HK-2 (cell line): ENCODE results near the gene ATOSB.
A peak's percentile ranks its signal among the peaks of the same experiment; 100 is the strongest.

Experiments used
- DNase-seq: peaks from one replicate; pipeline ENCODE4 v3.0.0-alpha.2; 2018; ENCODE audit not compliant: unreplicated experiment

ATOSB gene

DNA sequence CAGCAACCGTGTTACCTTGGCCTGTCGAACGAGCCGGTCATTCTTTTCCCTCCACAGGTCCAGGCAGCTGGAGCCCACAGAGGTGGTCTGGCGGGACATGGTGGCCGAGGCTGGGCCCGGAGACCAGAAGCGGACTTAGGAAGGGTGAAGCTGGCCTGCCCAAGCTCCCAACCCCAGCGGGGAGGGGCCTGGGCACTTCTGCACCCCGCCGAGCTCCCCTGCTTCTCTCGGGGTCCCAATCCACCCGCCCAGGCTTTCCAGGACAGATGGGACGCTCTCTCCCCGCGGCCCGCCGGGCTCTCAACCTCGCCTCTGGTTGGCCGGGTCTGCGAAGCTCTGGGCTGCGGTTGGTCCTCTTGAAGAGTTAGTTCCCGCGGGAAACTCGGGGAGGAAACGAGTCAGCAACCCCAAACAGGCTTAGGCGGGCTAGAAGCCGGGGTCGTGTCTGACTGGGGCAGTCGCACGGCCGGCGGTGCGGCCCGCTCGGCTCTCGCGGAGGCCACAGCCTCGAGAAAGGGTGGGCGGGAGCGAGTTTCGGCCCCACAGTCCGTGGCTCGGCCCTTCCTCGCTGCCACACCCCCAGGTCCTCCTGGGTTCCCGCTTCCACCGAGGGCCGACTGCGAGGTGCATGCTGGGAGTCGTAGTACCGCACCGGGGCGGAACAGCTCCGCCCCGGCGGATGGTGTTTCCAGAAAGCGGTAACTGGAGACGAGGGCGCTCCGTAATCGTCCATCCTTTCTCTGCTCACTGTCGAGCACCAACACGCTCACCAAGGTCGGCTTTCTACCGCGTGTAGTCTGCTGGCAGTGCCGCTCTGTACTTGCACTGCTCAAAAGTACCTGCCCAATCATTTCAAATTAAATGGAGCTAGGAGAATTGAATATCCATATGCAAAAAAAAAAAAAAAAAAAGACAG, 36.0 kb downstream of the ATOSB start, which contains the start of gene FANCG:
Gene FANCG (minus strand): TSS at position 517 of the 916 bp plus-strand sequence. CDS start 418 bp downstream, at position 99.
- DNase-seq = peak; percentile 84

DNA sequence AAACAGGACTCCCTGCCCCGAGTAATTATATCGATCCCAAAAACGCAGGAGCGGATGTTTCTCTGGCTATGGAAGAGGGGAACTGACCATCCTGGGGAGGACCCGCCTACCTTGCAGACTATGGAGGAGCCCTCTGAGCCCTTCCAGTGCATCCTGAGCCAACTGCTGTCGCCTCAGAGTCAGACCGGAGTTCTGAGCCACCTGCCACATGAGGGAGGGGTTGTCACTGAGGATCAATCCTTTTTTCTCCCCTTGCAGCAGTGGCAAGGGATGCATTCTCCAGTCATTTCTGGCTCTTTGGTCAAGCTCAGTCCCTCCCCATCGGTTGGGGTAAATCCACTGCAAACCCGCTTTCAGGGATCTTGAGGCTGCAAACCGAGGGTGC, 36.6 kb downstream of the ATOSB start:
- DNase-seq = no peak

DNA sequence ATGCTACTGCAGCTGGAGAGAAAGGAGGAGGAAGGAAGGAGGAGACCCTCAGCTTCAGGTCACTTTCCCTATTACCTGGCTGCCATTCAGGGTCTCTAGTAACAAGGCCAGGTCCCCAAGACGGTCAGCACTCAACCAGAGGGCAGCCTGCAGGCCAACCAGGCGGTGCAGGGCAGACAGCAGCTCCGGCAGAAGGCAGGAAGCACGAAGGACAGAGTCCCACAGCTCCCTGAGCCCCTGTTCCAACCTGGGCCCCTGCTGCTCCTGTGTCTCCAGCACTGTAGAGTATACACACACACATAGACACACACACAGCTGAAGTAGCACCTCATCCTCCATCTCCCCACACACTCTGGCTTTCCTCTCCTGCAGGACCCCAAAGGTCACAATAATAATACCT, 37.6 kb downstream of the ATOSB start:
- DNase-seq = no peak

DNA sequence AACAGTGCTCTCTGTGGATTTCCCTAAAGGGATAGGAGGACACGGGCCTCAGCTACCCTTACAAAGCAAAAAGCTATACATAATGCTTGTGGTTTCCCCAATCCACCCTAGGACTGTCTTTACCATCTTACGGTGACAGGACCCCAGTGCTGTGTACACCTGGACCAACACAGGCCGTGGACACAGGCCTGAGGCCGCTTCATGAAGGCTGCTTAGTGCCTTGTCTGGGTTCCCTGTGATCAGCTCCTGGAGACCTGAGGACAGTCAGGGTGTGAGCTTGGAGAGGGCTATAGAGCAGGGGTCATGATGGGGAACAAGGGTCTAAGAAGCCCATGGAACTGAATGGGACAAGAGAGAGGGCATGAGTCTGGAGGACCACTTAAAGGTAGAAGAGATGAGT, 38.8 kb downstream of the ATOSB start:
- no peak for DNase-seq

DNA sequence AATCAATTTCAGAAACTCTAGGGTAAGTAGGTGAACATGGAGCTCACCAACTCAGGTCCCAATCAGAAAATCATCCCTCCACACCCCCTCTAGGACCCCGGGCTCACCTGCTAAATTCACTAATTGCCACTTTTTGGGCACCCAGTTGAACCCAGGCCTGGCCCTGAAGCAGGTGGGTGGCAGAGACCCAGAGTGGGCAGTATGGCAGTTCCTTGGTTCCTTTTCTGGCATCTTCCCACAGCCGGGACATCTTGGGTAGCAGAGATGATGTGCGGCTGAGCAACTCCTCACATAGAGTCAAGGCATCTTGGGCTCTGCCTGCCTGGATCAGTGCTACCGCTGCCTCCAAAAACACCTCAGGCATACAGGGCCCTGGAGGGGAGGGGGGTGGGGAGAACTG, 40.3 kb downstream of the ATOSB start:
- no peak for DNase-seq

DNA sequence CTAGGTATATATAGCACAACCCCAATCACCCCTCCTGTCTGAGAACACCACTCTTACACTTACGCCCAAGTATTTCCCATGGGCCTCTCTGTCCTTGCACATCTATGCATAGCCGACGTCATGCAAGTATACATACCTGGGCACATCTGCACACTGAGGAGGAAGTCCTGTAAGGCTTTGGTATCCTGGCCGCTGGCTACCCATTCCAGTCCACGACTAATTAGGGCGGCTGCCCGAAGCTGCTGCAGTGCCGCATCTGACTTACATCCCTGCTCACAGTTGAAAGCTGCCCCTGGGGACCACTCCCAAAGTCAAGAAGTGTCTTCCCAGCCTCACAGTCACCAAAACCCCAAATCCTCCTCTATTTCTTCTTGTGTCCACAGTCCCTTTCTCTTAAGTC, 40.9 kb downstream of the ATOSB start:
- no peak for DNase-seq

DNA sequence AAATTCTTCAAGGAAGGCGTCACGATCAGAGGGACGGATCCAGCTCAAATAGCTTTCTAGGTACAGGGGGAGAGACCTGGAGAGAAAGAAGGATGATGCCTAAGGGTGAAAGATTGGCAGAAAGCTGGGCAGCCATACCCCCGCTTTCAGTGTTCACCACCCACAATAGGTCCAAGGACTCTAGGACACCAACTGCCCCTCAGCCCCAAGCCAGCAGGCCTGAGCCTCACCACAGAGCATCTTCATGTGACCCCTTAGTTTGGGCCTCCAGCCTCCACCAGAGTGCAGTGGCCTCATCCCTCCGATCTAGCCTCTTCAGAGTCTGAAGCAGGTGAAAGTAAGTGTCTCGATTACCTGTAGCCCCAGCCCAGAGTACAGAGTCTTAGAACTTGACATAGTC, 41.5 kb downstream of the ATOSB start:
- DNase-seq = no peak

DNA sequence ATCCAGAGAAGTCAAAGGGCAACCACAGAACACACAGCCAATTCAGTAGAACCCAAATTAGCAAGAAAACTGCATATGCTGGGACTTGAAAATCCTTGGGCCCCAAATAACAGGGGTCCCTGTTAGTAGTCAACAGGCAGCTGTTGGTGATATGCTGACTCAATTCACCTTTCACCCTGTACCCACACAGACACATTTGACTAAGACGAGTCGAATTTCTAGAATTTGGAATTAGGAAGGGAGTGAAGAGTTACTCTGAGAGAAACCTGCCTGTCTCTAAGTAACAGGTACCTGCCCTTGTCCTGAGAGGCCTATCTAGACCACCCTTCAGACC, 42.4 kb downstream of the ATOSB start:
- DNase-seq = no peak

DNA sequence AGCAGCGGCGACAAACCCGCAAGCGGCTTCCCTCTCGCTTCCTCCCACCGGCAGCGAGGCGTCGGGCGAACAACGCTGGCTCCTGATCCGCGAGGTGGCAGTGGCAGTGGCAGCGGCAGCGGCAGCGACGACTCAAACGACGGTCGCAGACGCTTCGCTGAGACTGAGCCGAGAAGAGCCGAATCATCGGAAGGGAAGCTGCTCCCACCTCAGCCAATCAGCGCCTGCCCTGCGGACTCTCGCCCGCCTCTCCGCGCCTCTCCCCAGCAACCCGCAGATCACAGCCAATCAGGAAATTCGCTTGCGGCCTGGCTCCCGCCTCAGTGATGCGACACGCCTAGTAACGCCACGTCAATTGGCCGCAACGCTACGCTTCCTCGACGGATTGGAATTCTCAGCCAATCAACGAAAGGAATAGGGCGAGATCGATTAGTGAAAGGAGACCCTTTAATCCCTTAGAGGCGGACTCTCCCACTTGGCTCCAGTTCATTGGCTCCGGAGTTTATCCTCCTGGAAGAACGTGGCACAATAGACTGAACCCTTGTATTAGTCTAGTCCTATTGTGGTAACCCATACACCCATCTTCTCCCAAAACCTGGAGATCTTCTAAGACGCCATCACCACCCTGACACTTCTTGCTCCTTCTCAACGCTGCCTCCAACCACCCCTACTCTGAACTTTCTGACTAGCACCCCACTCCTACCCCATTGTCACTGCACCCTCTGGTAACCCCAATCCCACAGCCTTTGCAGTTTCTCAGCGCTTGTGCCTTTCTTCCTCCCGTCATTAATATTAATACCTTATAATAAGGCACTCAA, 43.0 kb downstream of the ATOSB start, which contains the start of gene VCP:
Gene VCP (minus strand): TSS at position 165 of the 818 bp plus-strand sequence. CDS start 272 bp downstream, outside the sequence.
- DNase-seq = peak; percentile 96

DNA sequence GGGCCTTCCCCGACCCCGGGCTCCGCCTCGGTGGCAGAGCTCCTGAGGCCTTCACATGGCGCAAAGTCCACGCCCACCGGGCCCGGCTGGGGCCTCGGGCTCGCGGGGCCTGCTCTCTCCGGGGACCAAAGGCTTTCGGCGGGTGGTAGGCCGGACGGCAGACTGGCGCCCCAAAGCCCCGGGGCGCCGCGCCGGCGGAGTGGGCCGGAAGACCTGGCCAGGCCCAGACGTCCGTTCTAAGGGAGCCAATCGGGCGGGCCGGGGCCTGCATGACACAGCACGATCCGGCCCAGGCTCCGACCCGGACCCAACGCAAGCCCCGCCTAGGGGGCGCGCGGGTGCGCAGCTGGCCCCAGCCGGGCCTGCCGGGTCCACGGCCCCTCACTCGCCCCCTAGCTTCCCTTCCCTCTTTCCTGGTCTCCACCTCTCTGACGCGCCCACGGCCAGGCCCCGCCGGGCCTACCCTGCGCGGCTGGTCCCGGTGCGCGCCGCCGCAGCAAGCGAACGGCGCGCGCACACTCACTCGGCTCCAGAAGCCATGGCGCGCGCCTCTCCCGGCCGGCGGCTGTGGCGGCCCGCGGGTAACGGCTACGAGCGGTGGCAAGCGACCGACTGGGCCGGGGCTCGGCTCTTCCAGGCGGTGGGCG, 43.7 kb downstream of the ATOSB start:
- DNase-seq = peak; percentile 75

DNA sequence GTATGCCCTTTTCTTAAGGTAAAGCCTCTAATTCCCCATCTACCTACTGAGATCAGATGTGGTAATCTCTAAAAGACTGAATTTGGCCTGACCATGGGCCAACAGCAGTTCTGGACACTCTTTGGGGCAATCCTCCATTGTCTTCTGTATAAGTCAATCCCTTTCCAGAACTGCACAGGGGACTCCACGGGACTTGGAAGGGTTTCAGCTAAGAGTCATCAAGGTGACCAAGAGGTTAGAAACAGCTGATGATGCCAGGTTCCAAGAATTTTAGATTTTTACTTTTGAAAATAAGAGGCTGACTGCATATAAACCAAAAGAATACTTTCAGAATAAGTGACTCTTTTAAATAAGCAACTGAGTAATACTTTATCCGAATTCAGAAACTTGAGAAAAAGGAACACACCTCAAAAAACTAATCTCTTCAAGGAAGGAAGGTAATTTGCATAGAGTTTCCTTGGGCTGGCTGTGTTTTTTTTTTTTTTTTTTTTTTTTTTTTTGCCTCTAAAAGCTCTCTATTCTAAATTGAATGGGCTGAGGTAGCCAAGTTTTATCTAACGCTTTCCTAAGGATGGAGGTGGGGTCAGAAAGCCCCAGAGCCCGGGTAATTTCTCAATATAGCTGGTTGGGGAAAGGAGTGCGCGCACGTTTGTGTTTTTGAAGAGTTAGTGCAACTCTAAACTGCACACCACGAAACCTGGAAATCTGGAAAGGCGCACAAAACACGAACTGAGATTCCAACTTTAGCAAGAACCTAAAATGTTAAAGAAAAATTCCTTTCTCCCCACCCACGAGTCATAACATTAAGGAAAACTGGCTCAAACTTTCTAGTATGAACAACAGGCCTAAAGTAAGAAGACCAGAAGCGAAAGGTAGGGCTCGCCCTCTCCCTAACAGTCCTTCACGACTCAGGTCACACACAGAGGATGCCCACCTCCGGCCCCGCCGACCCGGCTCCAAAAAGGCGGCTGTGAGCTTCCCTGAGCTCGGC, 44.5 kb downstream of the ATOSB start:
- no peak for DNase-seq

DNA sequence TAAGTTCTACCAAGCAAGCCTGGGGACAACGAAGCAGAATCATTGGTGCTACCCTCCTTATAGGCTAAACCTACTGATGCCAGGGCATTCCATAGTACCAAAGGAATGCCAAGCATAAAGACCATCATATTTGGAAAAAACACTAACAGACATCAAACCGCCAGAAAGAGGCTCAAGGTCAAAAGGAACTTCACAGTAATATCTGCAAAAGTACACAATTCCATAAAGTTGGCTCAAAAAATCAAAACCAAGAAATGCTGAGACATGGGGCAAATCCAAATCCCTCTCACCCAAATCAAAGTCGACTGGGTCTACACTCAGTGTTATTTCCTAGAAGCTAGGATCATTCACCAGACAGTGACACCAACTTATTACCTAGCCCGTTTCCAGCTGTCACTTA, 46.6 kb downstream of the ATOSB start:
- DNase-seq = no peak

DNA sequence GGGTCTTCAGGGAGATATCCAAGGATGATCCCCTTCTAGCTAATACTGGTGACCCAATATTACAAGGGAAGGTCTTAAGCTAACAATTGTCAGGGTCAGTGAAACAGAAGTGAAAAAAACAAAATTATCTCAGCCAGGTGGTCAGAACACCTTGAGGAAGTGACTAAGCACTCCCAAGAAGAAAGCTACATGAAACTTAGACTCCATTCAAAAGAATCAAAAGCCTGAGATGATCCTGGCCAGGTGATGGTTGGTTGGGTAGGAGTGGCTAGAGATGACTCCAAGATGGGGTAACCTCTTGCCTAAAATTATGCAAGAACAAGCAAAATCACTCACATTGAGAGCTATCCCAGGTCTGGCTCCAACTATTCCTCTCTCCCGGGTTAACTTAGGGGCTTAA, 48.6 kb downstream of the ATOSB start:
- DNase-seq = no peak

DNA sequence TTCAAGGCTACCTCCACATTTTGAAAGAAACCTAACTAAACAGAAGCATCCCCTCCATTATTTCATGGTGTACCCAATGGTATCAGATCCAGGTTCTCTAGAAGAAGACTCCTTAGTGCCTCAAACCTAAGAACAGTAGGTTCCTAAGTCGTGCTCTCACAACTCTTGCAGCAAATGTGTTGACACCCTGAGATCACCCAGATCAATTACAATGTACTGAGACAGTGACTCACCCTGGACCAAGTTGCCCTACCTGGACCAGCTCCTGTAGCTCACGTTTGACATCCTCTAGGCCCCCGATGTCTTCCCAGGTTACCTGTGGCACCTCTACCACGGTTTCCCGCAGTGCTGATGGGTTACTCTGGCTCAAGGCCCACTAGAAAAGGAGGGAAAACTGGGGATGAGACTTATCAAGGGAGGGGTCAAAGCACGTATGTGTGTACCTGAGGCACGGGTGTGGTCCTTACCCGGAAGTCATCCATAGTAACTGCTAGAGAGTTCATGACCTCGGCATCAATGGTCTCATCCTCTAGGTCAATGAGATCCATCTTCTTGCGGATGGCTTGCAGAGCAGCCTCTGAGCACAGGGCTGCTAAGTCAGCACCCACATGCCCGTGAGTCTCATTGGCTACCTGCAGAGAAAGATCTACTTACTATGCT, 55.0 kb downstream of the ATOSB start:
- DNase-seq = no peak

DNA sequence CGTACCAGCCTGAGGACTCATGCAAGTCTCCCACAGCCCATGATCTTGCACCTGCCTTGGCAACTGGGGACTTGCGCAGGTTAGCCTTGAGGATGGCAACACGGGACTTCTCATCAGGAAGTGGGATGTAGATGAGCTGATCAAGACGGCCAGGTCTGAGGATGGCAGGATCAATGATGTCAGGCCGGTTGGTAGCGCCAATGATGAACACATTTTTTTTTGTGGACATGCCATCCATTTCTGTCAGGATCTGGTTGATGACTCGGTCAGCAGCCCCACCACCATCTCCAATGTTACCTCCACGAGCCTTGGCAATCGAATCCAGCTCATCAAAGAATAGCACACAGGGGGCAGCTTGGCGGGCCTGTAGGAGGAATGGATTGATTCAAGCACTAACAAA, 56.2 kb downstream of the ATOSB start:
- no peak for DNase-seq

DNA sequence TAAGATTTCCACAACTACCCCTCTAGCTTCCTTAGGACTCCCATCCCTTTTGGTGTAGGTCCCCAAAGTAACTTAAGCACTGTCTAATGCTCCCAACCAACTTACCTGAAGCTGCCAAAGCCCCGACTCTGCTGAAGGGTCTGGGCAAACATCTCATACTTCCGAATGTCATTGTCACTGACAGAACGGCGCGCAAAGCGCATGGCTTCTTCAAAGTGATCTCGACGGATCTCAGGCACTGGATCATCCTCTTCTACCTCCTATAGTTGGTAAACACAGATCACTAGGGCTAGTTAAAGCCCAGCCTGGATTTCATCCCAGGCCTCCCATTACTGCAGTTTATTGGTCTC, 58.4 kb downstream of the ATOSB start:
- no peak for DNase-seq

DNA sequence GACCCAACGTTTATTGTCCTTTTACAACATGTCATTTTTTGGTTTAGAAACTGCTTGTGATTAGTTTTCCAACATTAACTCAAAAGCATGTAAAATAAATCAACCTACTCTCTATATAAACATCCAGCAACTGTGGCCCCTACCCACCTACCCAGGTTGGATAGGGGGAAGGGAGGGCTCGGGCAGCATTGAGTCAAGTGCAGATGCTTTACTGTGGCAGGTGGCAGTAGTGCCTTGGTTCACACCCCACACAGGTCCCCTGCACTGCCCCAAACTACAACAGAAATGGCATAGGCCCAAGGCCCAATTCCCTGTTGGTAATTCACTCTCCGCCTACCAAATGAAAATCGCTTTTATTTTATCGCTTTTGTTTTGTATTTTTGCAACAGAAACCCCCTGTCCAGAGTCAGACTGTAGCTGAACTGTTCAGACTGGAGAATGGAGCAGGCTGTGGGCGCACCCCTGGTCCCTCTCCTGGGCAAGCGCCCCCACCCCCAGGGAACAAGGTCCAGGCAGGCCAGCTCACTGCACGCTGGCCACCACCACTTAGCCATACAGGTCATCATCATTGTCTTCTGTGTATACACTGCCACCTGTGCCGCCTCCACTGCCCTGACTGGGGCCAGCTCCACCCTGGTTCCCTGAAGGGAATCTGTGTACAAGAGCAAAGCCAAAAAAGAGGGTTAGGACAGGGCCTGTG, 58.9 kb downstream of the ATOSB start:
- no peak for DNase-seq

DNA sequence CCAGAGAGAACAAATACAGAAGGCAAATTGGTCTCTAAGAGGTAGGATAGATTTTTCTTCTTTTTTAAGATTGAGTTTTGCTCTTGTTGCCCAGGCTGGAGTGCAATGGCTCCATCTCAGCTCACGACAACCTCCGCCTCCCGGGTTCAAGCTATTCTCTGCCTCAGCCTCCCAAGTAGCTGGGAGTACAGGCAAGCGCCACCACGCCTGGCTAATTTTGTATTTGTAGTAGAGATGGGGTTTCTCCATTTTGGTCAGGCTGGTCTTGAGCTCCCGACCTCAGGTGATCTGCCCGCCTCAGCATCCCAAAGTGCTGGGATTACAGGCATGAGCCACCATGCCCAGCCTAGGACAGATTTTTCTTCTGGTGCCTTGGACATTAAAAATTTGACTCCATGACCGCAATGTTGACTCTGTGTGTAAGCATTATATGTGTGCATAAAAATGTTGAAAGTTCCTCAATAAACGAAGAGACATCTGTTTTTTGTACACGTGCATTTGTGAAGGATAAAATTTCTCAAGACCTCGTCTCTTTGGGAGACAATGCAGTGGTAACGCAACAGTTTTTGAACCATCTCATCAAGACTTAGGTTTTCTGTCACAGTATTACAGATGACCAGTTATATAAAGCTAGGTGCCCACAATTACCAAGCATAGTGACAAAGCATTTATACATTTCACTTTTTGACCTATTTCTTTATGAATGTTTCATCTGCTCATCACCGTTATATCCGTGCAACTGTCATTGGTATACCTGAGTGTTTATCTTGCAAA, 60.6 kb downstream of the ATOSB start:
- no peak for DNase-seq

DNA sequence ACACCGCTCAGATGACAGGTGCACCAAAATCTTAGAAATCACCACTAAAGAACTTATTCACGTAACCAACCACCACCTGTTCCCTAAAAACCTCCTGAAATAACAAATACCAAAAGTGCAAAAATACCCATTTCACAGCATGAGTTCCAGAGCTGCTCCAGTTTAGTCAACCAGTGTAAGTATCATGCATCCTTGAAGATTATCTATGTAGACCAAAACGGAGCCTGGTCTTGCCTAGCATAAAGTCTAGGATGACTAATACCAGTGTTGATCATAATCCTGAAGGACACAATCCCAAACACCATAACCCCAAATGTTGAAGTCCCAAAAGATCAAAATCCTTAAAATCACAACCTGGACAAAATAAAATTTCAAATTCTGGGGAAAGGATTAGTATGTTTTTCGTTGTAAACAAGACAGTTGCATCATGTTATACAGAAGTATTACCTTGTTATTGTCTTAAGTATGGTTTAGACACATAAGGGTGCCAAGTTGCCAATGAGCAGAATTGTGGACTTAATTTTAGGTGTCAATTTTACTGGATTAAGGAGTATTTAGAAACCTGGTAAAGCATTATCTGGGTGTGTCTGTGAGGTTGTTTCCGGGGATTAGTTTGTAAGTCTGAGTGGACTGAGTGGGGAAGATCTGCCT, 61.4 kb downstream of the ATOSB start:
- no peak for DNase-seq
